Activated CD4-positive, alpha-beta T cell treated with anti-CD3 and anti-CD28 coated beads for 36 hours (primary cell): ENCODE measurements around the gene SYCN. TPM values are rescaled to one million over a fixed set of nuclear protein-coding genes. Genes with fewer than 3 reads are reported as not detected.
A peak's percentile ranks its signal among the peaks of the same experiment; 100 is the strongest.
"Not testable (repeated sequence)": the region's sequence is repeated elsewhere in the genome, so short reads cannot be mapped to it uniquely, and the experiment has no call there.

Experiments used
- ATAC-seq: fragments of 200-7000 bp; cut with Tn5 transposase; one replicate; pipeline ENCODE4 v1.10.0; 2021; ENCODE audit warnings: mild to moderate bottlenecking, moderate library complexity
- CTCF ChIA-PET: fragments of 350-600 bp; sonication (Branson Sonifier 250); formaldehyde crosslinking; loops from one replicate; lab custom pipeline; 2021; ENCODE audit warnings: antibody characterized with exemption; lab: Charles Lee
- POLR2A ChIA-PET: fragments of 350-600 bp; sonication (Branson Sonifier 250); formaldehyde crosslinking; loops from one replicate; lab custom pipeline; 2021; ENCODE audit warnings: antibody characterized with exemption, inconsistent platforms; lab: Charles Lee
- DNase-seq: peaks from one replicate; pipeline ENCODE4 v3.0.0-alpha.2; 2020
- H3K27ac Mint-ChIP-seq: one replicate; pipeline ENCODE4 v1.8.0; 2021; ENCODE audit warnings: mixed read lengths
- H3K27me3 Mint-ChIP-seq: one replicate; pipeline ENCODE4 v1.8.0; 2021; ENCODE audit warnings: mixed read lengths
- H3K36me3 Mint-ChIP-seq: one replicate; pipeline ENCODE4 v1.8.0; 2021; ENCODE audit warnings: low read depth, mixed read lengths
- H3K4me1 Mint-ChIP-seq: one replicate; pipeline ENCODE4 v1.8.0; 2021; ENCODE audit warnings: mixed read lengths
- H3K4me3 Mint-ChIP-seq: one replicate; pipeline ENCODE4 v1.8.0; 2021; ENCODE audit warnings: mild to moderate bottlenecking, moderate library complexity, mixed read lengths
- H3K9me3 Mint-ChIP-seq: one replicate; pipeline ENCODE4 v1.8.0; 2021; ENCODE audit warnings: low read depth, mixed read lengths
- intact Hi-C, 2 experiments: fragments of 100-400 bp; cut with DNase I in 1 of 2; cut with micrococcal nuclease in 1 of 2; formaldehyde crosslinking; loops; one replicate each; pipeline versions ENCODE4 v1.14.2 to v1.15.1; 2022 to 2024; cut with DNase I, micrococcal nuclease
- total RNA-seq, 2 experiments: library from RNA; stranded (reverse); gene quantifications; one replicate each; pipeline ENCODE4 v1.2.3, GENCODE V29; 2021

SYCN gene, protein sequence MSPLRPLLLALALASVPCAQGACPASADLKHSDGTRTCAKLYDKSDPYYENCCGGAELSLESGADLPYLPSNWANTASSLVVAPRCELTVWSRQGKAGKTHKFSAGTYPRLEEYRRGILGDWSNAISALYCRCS
- total RNA-seq = not detected

- no peak for DNase-seq
- intact Hi-C loops = no loop called here
- no peak within 1 kb of the TSS for H3K4me3 Mint-ChIP-seq
- H3K9me3 Mint-ChIP-seq = no peaks in the 10 kb centered on the region
- no peaks in the 10 kb centered on the region for H3K4me1 Mint-ChIP-seq
- peaks cover 38% of the 10 kb centered on the region for H3K27me3 Mint-ChIP-seq
- ATAC-seq = no peak
- no peaks in the 10 kb centered on the region for H3K36me3 Mint-ChIP-seq
- ChIA-PET CTCF (interaction anchor here (0.7 kb wide), 1 partner anchor 1302 kb away, joined by 3 read pairs; no protein-coding TSS in a partner anchor), POLR2A (no interaction called here)
- H3K27ac Mint-ChIP-seq = no peak within 1 kb of the TSS
These were observed at the start of gene SYCN for GRCh38 chr19:39203372-39204341. Gene SYCN, minus strand, starts transcription at chr19:39204263. Its CDS starts 9 bp downstream, at chr19:39204254.

DNA sequence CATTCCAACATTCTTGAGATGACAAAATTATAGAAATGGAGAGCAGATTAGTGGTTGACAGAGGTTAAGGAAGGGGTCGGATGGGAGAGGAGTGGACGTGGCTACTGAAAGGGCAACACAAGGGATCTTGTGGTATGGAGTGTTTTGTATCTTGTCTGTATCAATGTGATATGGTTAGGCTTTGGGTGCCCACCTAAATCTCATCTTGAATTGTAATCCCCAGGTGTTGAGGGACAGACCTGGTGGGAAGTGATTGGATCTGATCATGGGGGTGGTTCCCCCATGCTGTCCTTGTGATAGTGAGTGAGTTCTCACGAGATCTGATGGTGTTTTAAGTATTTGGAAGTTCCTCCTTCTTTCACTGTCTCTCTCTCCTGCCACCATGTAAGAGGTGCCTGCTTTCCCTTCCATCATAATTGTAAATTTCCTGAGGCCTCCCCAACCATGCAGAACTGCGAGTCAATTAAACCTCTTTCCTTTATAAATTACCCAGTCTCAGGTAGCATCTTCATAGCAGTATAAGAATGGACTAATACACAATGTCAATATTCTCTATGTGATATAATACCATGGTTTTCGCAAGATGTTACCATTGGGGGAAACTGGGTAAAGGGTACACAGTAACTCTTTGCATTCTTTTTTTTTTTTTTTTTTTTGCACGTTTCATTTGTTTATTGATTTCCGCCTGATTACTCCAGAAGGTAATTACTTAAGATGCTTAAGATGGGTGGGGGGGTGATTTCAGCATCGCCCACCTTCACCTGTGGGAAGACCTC, 49.5 kb upstream of the SYCN start:
- H3K27me3 Mint-ChIP-seq = peaks cover 7% of the 10 kb centered on the region
- ATAC-seq (no peak), DNase-seq (no peak)
- H3K9me3 Mint-ChIP-seq = no peaks in the 10 kb centered on the region
- ChIA-PET POLR2A (no interaction called here), CTCF (no interaction called here)
- H3K4me1 Mint-ChIP-seq = peaks cover 4% of the 10 kb centered on the region
- H3K4me3 Mint-ChIP-seq = no peak overlapping the region
- no peaks in the 10 kb centered on the region for H3K36me3 Mint-ChIP-seq
- H3K27ac Mint-ChIP-seq = no peak overlapping the region
- intact Hi-C loops = no loop called here

- CTCF ChIA-PET = interaction anchor here (0.8 to 0.9 kb wide), 2 partner anchors 41 to 75 kb away, joined by 3 to 5 read pairs; no protein-coding TSS in a partner anchor
- DNase-seq (no peak), ATAC-seq (no peak)
- Mint-ChIP-seq H3K9me3 (no peaks in the 10 kb centered on the region), H3K4me1 (no peaks in the 10 kb centered on the region), H3K4me3 (no peak overlapping the region), H3K36me3 (no peaks in the 10 kb centered on the region), H3K27ac (no peak overlapping the region), H3K27me3 (peaks cover 8% of the 10 kb centered on the region)
- intact Hi-C loops = no loop called here
- POLR2A ChIA-PET = no interaction called here
These were observed 48.4 kb upstream of the SYCN start for GRCh38 chr19:39252458-39252857.

DNA sequence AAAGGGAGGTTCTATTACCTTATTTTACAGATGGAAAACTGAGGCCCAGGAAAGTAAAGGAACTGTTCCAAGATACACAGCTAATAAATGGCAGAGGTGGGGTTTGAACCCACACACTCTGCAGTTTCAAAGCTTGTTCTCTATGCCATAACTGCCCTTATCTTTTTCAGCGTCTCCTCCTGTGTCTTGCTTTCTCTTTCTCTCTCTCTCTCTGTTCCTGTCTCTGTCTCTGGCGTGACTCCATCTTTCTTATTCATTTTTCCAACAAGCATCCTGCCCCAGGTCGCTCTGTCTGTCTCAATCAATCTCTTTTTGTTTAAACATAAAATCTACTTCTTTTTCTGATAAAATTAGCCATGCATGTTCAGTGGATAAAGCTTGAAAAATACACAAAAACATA, 47.8 kb upstream of the SYCN start:
- Mint-ChIP-seq H3K4me3 (no peak overlapping the region), H3K4me1 (peaks cover 2% of the 10 kb centered on the region), H3K27ac (no peak overlapping the region), H3K9me3 (no peaks in the 10 kb centered on the region), H3K36me3 (no peaks in the 10 kb centered on the region), H3K27me3 (peaks cover 12% of the 10 kb centered on the region)
- intact Hi-C loops = no loop called here
- no peak for ATAC-seq
- POLR2A ChIA-PET = no interaction called here
- CTCF ChIA-PET = interaction anchor here (0.6 to 1.6 kb wide), 4 partner anchors 11 to 689 kb away, joined by 3 to 5 read pairs (median 4); no protein-coding TSS in a partner anchor
- no peak for DNase-seq

DNA sequence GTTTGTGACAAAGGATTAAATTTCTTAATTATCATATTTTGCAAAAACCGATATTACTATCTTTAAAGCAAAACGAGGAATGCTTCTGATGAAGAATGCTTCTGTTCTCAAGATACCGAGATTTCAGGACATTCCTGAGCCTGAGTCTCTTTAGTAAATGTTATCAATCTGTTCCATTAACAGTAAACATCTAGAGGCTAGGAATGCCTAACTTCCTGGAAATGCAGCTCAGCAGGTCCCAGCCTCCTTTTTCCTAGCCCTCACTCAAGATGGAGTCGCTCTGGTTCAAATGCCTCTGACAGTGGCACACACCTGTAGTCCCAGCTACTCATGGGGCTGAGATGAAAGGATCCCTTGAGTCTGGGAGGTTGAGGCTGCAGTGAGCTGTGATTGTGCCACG, 47.0 kb upstream of the SYCN start:
- intact Hi-C loops = no loop called here
- CTCF ChIA-PET = interaction anchor here (0.6 to 1.6 kb wide), 4 partner anchors 11 to 688 kb away, joined by 3 to 4 read pairs (median 3); no protein-coding TSS in a partner anchor
- peaks cover 12% of the 10 kb centered on the region for H3K27me3 Mint-ChIP-seq
- H3K4me3 Mint-ChIP-seq = no peak overlapping the region
- H3K27ac Mint-ChIP-seq = no peak overlapping the region
- POLR2A ChIA-PET = interaction anchor here (0.6 kb wide), 1 partner anchor 730 kb away, joined by 6 read pairs; no protein-coding TSS in a partner anchor
- no peak for ATAC-seq
- H3K9me3 Mint-ChIP-seq = no peaks in the 10 kb centered on the region
- no peaks in the 10 kb centered on the region for H3K36me3 Mint-ChIP-seq
- DNase-seq = no peak
- peaks cover 2% of the 10 kb centered on the region for H3K4me1 Mint-ChIP-seq

GRCh38 chr19:39248806-39249205, 44.7 kb upstream of the SYCN start, which contains the start of gene IFNL4:
Gene IFNL4, minus strand, starts transcription at chr19:39248856.
- Mint-ChIP-seq H3K4me1 (peaks cover 2% of the 10 kb centered on the region), H3K9me3 (no peaks in the 10 kb centered on the region), H3K4me3 (no peak within 1 kb of the TSS), H3K27me3 (peaks cover 10% of the 10 kb centered on the region), H3K36me3 (no peaks in the 10 kb centered on the region), H3K27ac (no peak within 1 kb of the TSS)
- ATAC-seq (no peak), DNase-seq (no peak)
- ChIA-PET POLR2A (no interaction called here), CTCF (no interaction called here)
- intact Hi-C loops = no loop called here

GRCh38 chr19:39247701-39248664, 43.9 kb upstream of the SYCN start:
- ATAC-seq = peak; percentile 50
- POLR2A ChIA-PET = no interaction called here

DNA sequence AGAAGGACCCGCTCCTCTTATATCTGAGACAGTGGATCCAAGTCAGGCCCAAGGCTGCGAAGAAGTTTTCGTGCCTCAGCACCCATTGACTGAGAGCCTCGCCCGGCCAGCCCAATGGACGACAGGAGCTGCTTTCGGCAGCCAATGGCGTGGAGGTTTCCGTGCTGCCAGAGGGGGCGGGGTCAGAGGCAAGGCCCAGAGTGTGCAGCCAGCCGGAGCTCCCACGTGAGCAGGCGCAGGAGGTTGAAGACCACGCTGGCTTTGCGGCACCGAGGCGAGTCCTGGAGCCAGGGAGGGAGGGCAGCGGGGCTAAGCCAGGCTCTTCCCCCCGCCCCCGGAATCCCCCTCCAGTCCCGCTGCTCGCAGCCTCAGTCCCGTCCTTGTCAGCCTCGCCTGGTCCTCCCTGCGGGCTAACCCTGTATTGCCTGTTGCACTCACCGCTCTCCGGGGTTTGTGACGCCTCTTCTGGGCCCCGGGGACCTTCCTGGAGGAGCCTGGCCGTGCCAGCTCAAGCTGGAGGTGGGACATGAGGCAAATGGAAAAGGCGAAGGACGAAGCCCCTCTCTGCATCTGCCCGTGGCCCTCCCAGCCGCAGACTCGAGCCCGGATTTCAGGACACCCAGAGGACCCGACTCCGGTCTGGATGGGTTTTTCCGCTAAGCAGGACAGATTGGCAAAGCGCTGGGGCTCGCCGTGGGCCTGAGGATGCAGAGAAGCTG, 43.0 kb upstream of the SYCN start:
- Mint-ChIP-seq H3K27me3 (peaks cover 10% of the 10 kb centered on the region), H3K36me3 (no peaks in the 10 kb centered on the region), H3K9me3 (no peaks in the 10 kb centered on the region), H3K4me1 (peaks cover 2% of the 10 kb centered on the region), H3K4me3 (no peak overlapping the region), H3K27ac (no peak overlapping the region)
- intact Hi-C loops = no loop called here
- DNase-seq = peak; percentile 55
- ATAC-seq = peak; percentile 61
- POLR2A ChIA-PET = no interaction called here
- CTCF ChIA-PET = interaction anchor here (0.6 kb wide), 1 partner anchor 32 kb away, joined by 3 read pairs; no protein-coding TSS in a partner anchor

More at GRCh38 chr19:39247701-39248664, 43.9 kb upstream of the SYCN start:
- Mint-ChIP-seq H3K4me3 (no peak overlapping the region), H3K27me3 (peaks cover 10% of the 10 kb centered on the region), H3K9me3 (no peaks in the 10 kb centered on the region), H3K36me3 (no peaks in the 10 kb centered on the region), H3K27ac (no peak overlapping the region), H3K4me1 (peaks cover 2% of the 10 kb centered on the region)
- CTCF ChIA-PET = no interaction called here
- DNase-seq = peak; percentile 25
- intact Hi-C loops = no loop called here

- CTCF ChIA-PET, H3K27ac Mint-ChIP-seq, H3K9me3 Mint-ChIP-seq, H3K4me3 Mint-ChIP-seq, H3K36me3 Mint-ChIP-seq, H3K4me1 Mint-ChIP-seq, DNase-seq, intact Hi-C loops: not testable (repeated sequence)
- peak; percentile 73 for ATAC-seq
- POLR2A ChIA-PET = interaction anchor here (0.6 kb wide), 1 partner anchor 223 kb away, joined by 3 read pairs; no protein-coding TSS in a partner anchor
- peaks cover 10% of the 10 kb centered on the region for H3K27me3 Mint-ChIP-seq
These were observed 41.1 kb upstream of the SYCN start for GRCh38 chr19:39245166-39245565.
